IMR-90 (cell line): ENCODE data around the gene NHSL2. TPM values are rescaled to one million over a fixed set of nuclear protein-coding genes. Genes with fewer than 3 reads are reported as not detected.
A peak's percentile ranks its signal among the peaks of the same experiment; 100 is the strongest.

Experiments
- ATAC-seq: fragments of 200-7000 bp; cut with Tn5 transposase; 2 replicates; pipeline ENCODE4 v1.9.1; 2020; ENCODE audit warnings: low read depth, mild to moderate bottlenecking, moderate library complexity
- BruUV-seq: library from RNA; stranded (reverse); fragments of 400-500 nt; replicated peaks from 2 replicates; lab custom pipeline; 2021; lab: Mats Ljungman, UMichigan
- CTCF ChIA-PET: fragments of 300-600 bp; formaldehyde crosslinking; extraction: SDS; loops from one replicate; lab custom pipeline; 2021; ENCODE audit warnings: antibody characterized with exemption; lab: Yijun Ruan, JAX
- POLR2A ChIA-PET: fragments of 300-600 bp; sonication (Branson Sonifier 250); formaldehyde crosslinking; loops from one replicate; lab custom pipeline; 2022; ENCODE audit warnings: antibody characterized with exemption; ENCODE audit not compliant: unreplicated experiment; lab: Charles Lee
- DNase-seq: peaks from one replicate; pipeline ENCODE4 v3.0.0; 2013
- H2AFZ ChIP-seq: replicated peaks from 2 replicates; pipeline ENCODE3; 2013; ENCODE audit warnings: low read length, mild to moderate bottlenecking; ENCODE audit not compliant: poor library complexity
- H2AK5ac ChIP-seq: 2 replicates; pipeline ENCODE4 v1.6.1; 2013; ENCODE audit warnings: low read depth, low read length, inconsistent platforms
- H2AK9ac ChIP-seq: replicated peaks from 2 replicates; pipeline ENCODE3; 2013; ENCODE audit warnings: mild to moderate bottlenecking, low read depth, low read length, moderate library complexity; ENCODE audit not compliant: poor library complexity
- H2BK120ac ChIP-seq: 2 replicates; pipeline ENCODE4 v1.6.1; 2013; ENCODE audit warnings: low read depth, low read length, inconsistent platforms
- H2BK15ac ChIP-seq: 3 replicates; pipeline ENCODE4 v1.6.1; 2013; ENCODE audit warnings: low read depth, low read length, inconsistent platforms
- H2BK20ac ChIP-seq: 2 replicates; pipeline ENCODE4 v1.6.1; 2013; ENCODE audit warnings: low read depth, mild to moderate bottlenecking, inconsistent platforms, low read length, moderate library complexity
- H2BK5ac ChIP-seq: 2 replicates; pipeline ENCODE4 v1.6.1; 2013; ENCODE audit warnings: mild to moderate bottlenecking, low read depth, low read length, inconsistent platforms; ENCODE audit not compliant: poor library complexity, severe bottlenecking
- H3K14ac ChIP-seq: replicated peaks from 2 replicates; pipeline ENCODE4 v1.6.1; 2013; ENCODE audit warnings: low read depth, low read length, inconsistent platforms
- H3K18ac ChIP-seq: 2 replicates; pipeline ENCODE4 v1.6.1; 2013; ENCODE audit warnings: low read depth, low read length, control low read depth
- H3K23ac ChIP-seq: 2 replicates; pipeline ENCODE4 v1.6.1; 2013; ENCODE audit warnings: low read depth, low read length, inconsistent platforms
- H3K27ac ChIP-seq: 2 replicates; pipeline ENCODE4 v1.5.1; 2013; ENCODE audit warnings: mild to moderate bottlenecking, control low read depth, low read length; ENCODE audit not compliant: insufficient read depth
- H3K27me3 ChIP-seq: 2 replicates; pipeline ENCODE4 v1.6.1; 2013; ENCODE audit warnings: low read length; ENCODE audit not compliant: control insufficient read depth, insufficient read depth
- H3K36me3 ChIP-seq: 2 replicates; pipeline ENCODE4 v1.6.1; 2013; ENCODE audit warnings: low read length, mixed read lengths; ENCODE audit not compliant: control insufficient read depth, insufficient read depth
- H3K4ac ChIP-seq: 2 replicates; pipeline ENCODE4 v1.6.1; 2013; ENCODE audit warnings: low read depth, low read length, inconsistent platforms
- H3K4me1 ChIP-seq: 2 replicates; pipeline ENCODE4 v1.6.1; 2013; ENCODE audit warnings: low read length, mixed read lengths; ENCODE audit not compliant: control insufficient read depth, insufficient read depth
- H3K4me2 ChIP-seq: 2 replicates; pipeline ENCODE4 v1.6.1; 2013; ENCODE audit warnings: low read depth, mild to moderate bottlenecking, control low read depth, low read length, moderate library complexity
- H3K4me3 ChIP-seq: 2 replicates; pipeline ENCODE4 v1.5.1; 2013; ENCODE audit warnings: low read depth, mild to moderate bottlenecking, control low read depth, low read length, moderate library complexity; ENCODE audit not compliant: insufficient read depth
- H3K56ac ChIP-seq: 2 replicates; pipeline ENCODE4 v1.6.1; 2013; ENCODE audit warnings: low read length, inconsistent platforms; ENCODE audit not compliant: insufficient read depth; ENCODE audit errors: extremely low read depth
- H3K79me1 ChIP-seq, 2 experiments: 2 replicates each; pipeline ENCODE4 v1.6.1; 2013; ENCODE audit warnings: low read length in 2 of 2, inconsistent platforms in 1 of 2, low read depth in 1 of 2
- H3K9ac ChIP-seq: 2 replicates; pipeline ENCODE4 v1.6.1; 2013; ENCODE audit warnings: low read depth, low read length, control low read depth
- H3K9me1 ChIP-seq: 2 replicates; pipeline ENCODE4 v1.6.1; 2013; ENCODE audit warnings: low read length, inconsistent platforms; ENCODE audit not compliant: insufficient read depth
- H3K9me3 ChIP-seq: 2 replicates; pipeline ENCODE4 v1.6.1; 2013; ENCODE audit warnings: low read length; ENCODE audit not compliant: control insufficient read depth, insufficient read depth
- H4K20me1 ChIP-seq: 2 replicates; pipeline ENCODE4 v1.6.1; 2013; ENCODE audit warnings: low read length, inconsistent platforms; ENCODE audit not compliant: insufficient read depth
- H4K5ac ChIP-seq: 2 replicates; pipeline ENCODE4 v1.6.1; 2013; ENCODE audit warnings: mild to moderate bottlenecking, low read depth, low read length, control low read depth
- H4K8ac ChIP-seq, 2 experiments: 2 replicates each; pipeline ENCODE4 v1.6.1; 2013; ENCODE audit warnings: low read depth in 2 of 2, low read length in 2 of 2, control low read depth in 1 of 2, inconsistent platforms in 1 of 2
- H4K91ac ChIP-seq: 2 replicates; pipeline ENCODE4 v1.6.1; 2013; ENCODE audit warnings: low read depth, low read length, inconsistent platforms; ENCODE audit not compliant: insufficient read depth
- BHLHE40 ChIP-seq: fragments of 150-350 bp; IDR thresholded peaks from 2 replicates; pipeline ENCODE4 v1.6.1; 2016; ENCODE audit warnings: mild to moderate bottlenecking, low read depth, low read length
- CTCF ChIP-seq: conservative IDR thresholded peaks from 2 replicates; pipeline ENCODE4 v1.5.1; 2012; ENCODE audit warnings: mild to moderate bottlenecking, low read depth, low read length, improper control_type of control experiment
- WGBS, 2 experiments: methylation state at CpG; one replicate each; pipeline versions ENCODE4 v1.1.5 to v1.1.7; 2013; ENCODE audit warnings: missing lambda C conversion rate in 2 of 2; ENCODE audit not compliant: insufficient read length in 1 of 2; ENCODE audit errors: extremely low coverage in 2 of 2; 5-methylcytosine and 5-hydroxymethylcytosine counted together
- dilution Hi-C: fragments of 300-500 bp; cut with HindIII; formaldehyde crosslinking; loops from one replicate; pipeline ENCODE4 v1.14.3; 2018; ENCODE audit warnings: low sequenced_read_pairs; ENCODE audit not compliant: unreplicated experiment
- in situ Hi-C: fragments of 300-500 bp; cut with MboI; formaldehyde crosslinking; loops from 3 replicates; pipeline ENCODE4 v1.14.3; 2019; ENCODE audit warnings: low sequenced_read_pairs, inconsistent platforms, mixed read lengths
- intact Hi-C: fragments of 100-400 bp; cut with micrococcal nuclease; formaldehyde crosslinking; loops from 2 replicates; pipeline ENCODE4 v1.10.0; 2022
- polyA plus RNA-seq, 3 experiments: library from polyadenylated mRNA; depleted of rRNA; stranded (reverse); fragments of >200 nt; gene quantifications; 2 replicates each; pipeline ENCODE4 v1.2.3, GENCODE V29; 2012; ENCODE audit warnings: low replicate concordance in 1 of 3
- total RNA-seq: library from RNA; depleted of rRNA; stranded (reverse); fragments of >200 nt; gene quantifications from 2 replicates; pipeline ENCODE4 v1.2.3, GENCODE V29; 2012

NHSL2 gene
- total and polyA plus RNA-seq, 2 of the 4 experiments (the other 2 are of a cell fraction): 0.72 to 0.75 TPM

GRCh38 chrX:72021975-72022374 lies 111.3 kb downstream of the NHSL2 start:
- no peak overlapping the region for H3K4me3 ChIP-seq
- no CpG with 5 or more reads among the region's 2 CpGs for WGBS, 2 experiments
- H3K56ac ChIP-seq: no peak overlapping the region
- H2AFZ ChIP-seq: no peak overlapping the region
- H3K18ac ChIP-seq: no peak overlapping the region
- no peak overlapping the region for H2BK5ac ChIP-seq
- ChIA-PET POLR2A (no interaction called here), CTCF (interaction anchor here (0.7 to 1.2 kb wide), 3 partner anchors 105 to 223 kb away, joined by 3 to 6 read pairs (median 5); no protein-coding TSS in a partner anchor)
- no peak overlapping the region for H3K14ac ChIP-seq
- no peak overlapping the region for H3K9ac ChIP-seq
- BruUV-seq: no TSS peak
- no peak overlapping the region for H2AK9ac ChIP-seq
- peaks cover 2% of the 10 kb centered on the region; the same call in 1 of the 2 replicates for H3K4me1 ChIP-seq
- H3K9me3 ChIP-seq: no peaks in the 10 kb centered on the region
- in situ Hi-C loops (loop anchor here (5.0 to 25.0 kb wide), 2 partner anchors 105 to 515 kb away; no protein-coding TSS in a partner anchor), intact Hi-C loops (no loop called here), dilution Hi-C loops (no loop called here)
- no peak for DNase-seq
- H3K36me3 ChIP-seq: no peaks in the 10 kb centered on the region
- no peak overlapping the region for H4K8ac ChIP-seq
- peaks cover 60% of the 10 kb centered on the region for H3K27me3 ChIP-seq
- no peak overlapping the region for H3K4ac ChIP-seq
- H3K79me1 ChIP-seq: no peaks in the 10 kb centered on the region
- no peak overlapping the region for H4K91ac ChIP-seq
- no peak overlapping the region for H3K4me2 ChIP-seq
- no peak overlapping the region for H2BK120ac ChIP-seq
- H3K9me1 ChIP-seq: 0 out of 2 replicates have a peak, but pooled peaks cover 2% of the 10 kb centered on the region
- no peak overlapping the region for H2BK15ac ChIP-seq
- no peak overlapping the region for H3K23ac ChIP-seq
- H2BK20ac ChIP-seq: no peak overlapping the region
- H4K20me1 ChIP-seq: no peaks in the 10 kb centered on the region; the same call in 1 of the 2 replicates
- H3K27ac ChIP-seq: no peak overlapping the region
- H2AK5ac ChIP-seq: no peak overlapping the region
- TF ChIP-seq CTCF (peak; percentile 35), BHLHE40 (no peak)
- no peak overlapping the region for H4K5ac ChIP-seq
- ATAC-seq: no peak
